ENCODE data around the gene CTSF. TPM values are rescaled to one million over a fixed set of nuclear protein-coding genes. Genes with fewer than 3 reads are reported as not detected.
"Not testable (repeated sequence)": the region's sequence is repeated elsewhere in the genome, so short reads cannot be mapped to it uniquely, and the experiment has no call there.

CTSF gene
- total RNA-seq, 1 donor from 2014 or later, result not detected

- peaks cover 15% of the 10 kb centered on the region for H3K4me1 Mint-ChIP-seq (ENCODE audit: unreplicated experiment)
- H3K4me3 Mint-ChIP-seq (ENCODE audit: unreplicated experiment), result no peak overlapping the region
- no peaks in the 10 kb centered on the region for H3K27me3 Mint-ChIP-seq (ENCODE audit: unreplicated experiment)
- TF ChIP-seq CTCF (IDR thresholded peaks at IDR 0.05), result no peak
- peaks cover 19% of the 10 kb centered on the region for H3K36me3 Mint-ChIP-seq (ENCODE audit: unreplicated experiment)
- H3K27ac Mint-ChIP-seq (ENCODE audit: unreplicated experiment), result no peak overlapping the region
- no peak for DNase-seq (ENCODE audit: extremely low spot score, unreplicated experiment)
- H3K9me3 Mint-ChIP-seq (ENCODE audit: unreplicated experiment), result no peaks in the 10 kb centered on the region
Measured at GRCh38 chr11:66541892-66542291, 26.5 kb downstream of the CTSF start.

GRCh38 chr11:66540598-66540997, 27.8 kb downstream of the CTSF start:
- not testable (repeated sequence) for H3K27me3 Mint-ChIP-seq (ENCODE audit: unreplicated experiment); H3K4me3 Mint-ChIP-seq (ENCODE audit: unreplicated experiment); H3K27ac Mint-ChIP-seq (ENCODE audit: unreplicated experiment); H3K4me1 Mint-ChIP-seq (ENCODE audit: unreplicated experiment); DNase-seq (ENCODE audit: extremely low spot score, unreplicated experiment); H3K9me3 Mint-ChIP-seq (ENCODE audit: unreplicated experiment)
- H3K36me3 Mint-ChIP-seq (ENCODE audit: unreplicated experiment), result peaks cover 22% of the 10 kb centered on the region

GRCh38 chr11:66539870-66540213, 28.6 kb downstream of the CTSF start:
- TF ChIP-seq CTCF (IDR thresholded peaks at IDR 0.05), result no peak
- Mint-ChIP-seq H3K4me3 (ENCODE audit: unreplicated experiment) (no peak overlapping the region), H3K4me1 (ENCODE audit: unreplicated experiment) (peaks cover 5% of the 10 kb centered on the region), H3K36me3 (ENCODE audit: unreplicated experiment) (peaks cover 24% of the 10 kb centered on the region), H3K27ac (ENCODE audit: unreplicated experiment) (no peak overlapping the region), H3K9me3 (ENCODE audit: unreplicated experiment) (no peaks in the 10 kb centered on the region), H3K27me3 (ENCODE audit: unreplicated experiment) (no peaks in the 10 kb centered on the region)
- no peak for DNase-seq (ENCODE audit: extremely low spot score, unreplicated experiment)

GRCh38 chr11:66539170-66539869, 29.1 kb downstream of the CTSF start:
- no peaks in the 10 kb centered on the region for H3K27me3 Mint-ChIP-seq (ENCODE audit: unreplicated experiment)
- H3K27ac Mint-ChIP-seq (ENCODE audit: unreplicated experiment), result no peak overlapping the region
- no peak for TF ChIP-seq CTCF (IDR thresholded peaks at IDR 0.05)
- H3K36me3 Mint-ChIP-seq (ENCODE audit: unreplicated experiment), result peaks cover 24% of the 10 kb centered on the region
- no peak overlapping the region for H3K4me3 Mint-ChIP-seq (ENCODE audit: unreplicated experiment)
- peaks cover 4% of the 10 kb centered on the region for H3K4me1 Mint-ChIP-seq (ENCODE audit: unreplicated experiment)
- DNase-seq (ENCODE audit: extremely low spot score, unreplicated experiment), result no peak
- no peaks in the 10 kb centered on the region for H3K9me3 Mint-ChIP-seq (ENCODE audit: unreplicated experiment)

- DNase-seq (ENCODE audit: extremely low spot score, unreplicated experiment), result no peak
- H3K36me3 Mint-ChIP-seq (ENCODE audit: unreplicated experiment), result peaks cover 15% of the 10 kb centered on the region
- H3K27me3 Mint-ChIP-seq (ENCODE audit: unreplicated experiment), result no peaks in the 10 kb centered on the region
- H3K27ac Mint-ChIP-seq (ENCODE audit: unreplicated experiment), result no peak overlapping the region
- H3K4me3 Mint-ChIP-seq (ENCODE audit: unreplicated experiment), result no peak overlapping the region
- no peaks in the 10 kb centered on the region for H3K4me1 Mint-ChIP-seq (ENCODE audit: unreplicated experiment)
- H3K9me3 Mint-ChIP-seq (ENCODE audit: unreplicated experiment), result no peaks in the 10 kb centered on the region
- TF ChIP-seq CTCF (IDR thresholded peaks at IDR 0.05), result no peak
Measured at GRCh38 chr11:66532784-66533183, 35.6 kb downstream of the CTSF start.

- Mint-ChIP-seq H3K27me3 (ENCODE audit: unreplicated experiment) (no peaks in the 10 kb centered on the region), H3K4me1 (ENCODE audit: unreplicated experiment) (no peaks in the 10 kb centered on the region), H3K27ac (ENCODE audit: unreplicated experiment) (no peak overlapping the region), H3K4me3 (ENCODE audit: unreplicated experiment) (no peak overlapping the region), H3K36me3 (ENCODE audit: unreplicated experiment) (peaks cover 12% of the 10 kb centered on the region), H3K9me3 (ENCODE audit: unreplicated experiment) (no peaks in the 10 kb centered on the region)
- DNase-seq (ENCODE audit: extremely low spot score, unreplicated experiment), result no peak
- TF ChIP-seq CTCF (IDR thresholded peaks at IDR 0.05), result no peak
Measured at GRCh38 chr11:66531841-66532240, 36.6 kb downstream of the CTSF start.

All from osteocyte (in vitro differentiated cells).